Measurements from ENCODE around the gene DMRTB1. TPM values are rescaled to one million over a fixed set of nuclear protein-coding genes. Genes with fewer than 3 reads are reported as not detected.

Gene DMRTB1
- total and polyA plus RNA-seq, 4 donors, result not detected

- Histone ChIP-seq H3K9me3 (ENCODE audit: control insufficient read depth in 4 of 4, insufficient read depth in 3 of 4, low read length in 3 of 4) (peaks cover 0 to 2% (median 0%) of the 10 kb centered on the region in 4 donors), H3K36me3 (ENCODE audit: control insufficient read depth in 4 of 4, insufficient read depth in 4 of 4, low read length in 4 of 4) (no peaks in the 10 kb centered on the region), H3K4me3 (no peak overlapping the region), H3K4me1 (ENCODE audit: control insufficient read depth in 5 of 5, insufficient read depth in 5 of 5, low read length in 5 of 5) (peaks cover 0 to 8% (median 0%) of the 10 kb centered on the region in 5 donors), H3K27me3 (ENCODE audit: control insufficient read depth in 3 of 3, insufficient read depth in 3 of 3, low read length in 2 of 3) (no peaks in the 10 kb centered on the region), H3K9ac (ENCODE audit: insufficient read depth in 1 of 2, low read length in 2 of 2) (no peak overlapping the region), H3K27ac (ENCODE audit: low read depth in 1 of 2, low read length in 1 of 2) (no peak overlapping the region)
- WGBS, 2 donors, result 91 to 96% methylated on average over 8 of the region's 8 CpGs
- TF ChIP-seq, protein P1, sequence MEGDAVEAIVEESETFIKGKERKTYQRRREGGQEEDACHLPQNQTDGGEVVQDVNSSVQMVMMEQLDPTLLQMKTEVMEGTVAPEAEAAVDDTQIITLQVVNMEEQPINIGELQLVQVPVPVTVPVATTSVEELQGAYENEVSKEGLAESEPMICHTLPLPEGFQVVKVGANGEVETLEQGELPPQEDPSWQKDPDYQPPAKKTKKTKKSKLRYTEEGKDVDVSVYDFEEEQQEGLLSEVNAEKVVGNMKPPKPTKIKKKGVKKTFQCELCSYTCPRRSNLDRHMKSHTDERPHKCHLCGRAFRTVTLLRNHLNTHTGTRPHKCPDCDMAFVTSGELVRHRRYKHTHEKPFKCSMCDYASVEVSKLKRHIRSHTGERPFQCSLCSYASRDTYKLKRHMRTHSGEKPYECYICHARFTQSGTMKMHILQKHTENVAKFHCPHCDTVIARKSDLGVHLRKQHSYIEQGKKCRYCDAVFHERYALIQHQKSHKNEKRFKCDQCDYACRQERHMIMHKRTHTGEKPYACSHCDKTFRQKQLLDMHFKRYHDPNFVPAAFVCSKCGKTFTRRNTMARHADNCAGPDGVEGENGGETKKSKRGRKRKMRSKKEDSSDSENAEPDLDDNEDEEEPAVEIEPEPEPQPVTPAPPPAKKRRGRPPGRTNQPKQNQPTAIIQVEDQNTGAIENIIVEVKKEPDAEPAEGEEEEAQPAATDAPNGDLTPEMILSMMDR (IDR thresholded peaks at IDR 0.05; ENCODE audit: control extremely low read depth, extremely low read depth), result no peak
- ATAC-seq (ENCODE audit: insufficient read depth, low FRiP score), result no peak
- DNase-seq, result no peak
These were observed 36.6 kb downstream of the DMRTB1 start for GRCh38 chr1:53495633-53496345.

DNA sequence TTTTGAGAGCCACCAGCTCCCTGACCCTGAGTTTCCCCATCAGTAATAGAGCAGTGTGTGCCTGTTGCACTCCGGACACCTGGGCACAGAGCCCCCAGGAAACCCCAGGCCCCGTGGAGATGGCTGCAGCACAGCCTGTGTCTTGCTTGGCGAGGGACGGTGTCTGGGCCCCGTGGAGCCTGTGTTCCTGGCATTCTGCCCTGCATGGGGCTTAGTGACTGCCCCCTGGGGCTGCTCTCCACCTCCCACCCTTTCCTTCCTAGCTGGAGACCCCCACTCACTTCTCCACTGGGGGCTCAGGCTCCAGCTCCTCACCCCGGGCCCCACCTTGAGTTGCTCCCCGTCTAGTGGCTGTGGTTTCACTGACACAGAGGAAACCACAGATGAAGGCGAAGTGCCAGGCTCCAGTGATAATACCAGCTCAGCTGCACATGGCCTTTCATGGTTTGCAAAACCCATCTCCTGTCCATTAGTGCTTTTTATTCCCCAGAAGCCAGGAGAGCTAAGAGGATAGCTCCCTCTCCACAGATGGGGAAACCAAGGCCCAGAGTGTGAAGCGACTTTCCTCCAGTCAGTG, 39.4 kb downstream of the DMRTB1 start:
- no peak overlapping the region for H3K9ac ChIP-seq (ENCODE audit: insufficient read depth in 1 of 2, low read length in 2 of 2)
- 31 to 44% methylated on average over 9 of the region's 9 CpGs for WGBS, 2 donors
- ATAC-seq (ENCODE audit: insufficient read depth, low FRiP score), result no peak

GRCh38 chr1:53499257-53500203, 40.3 kb downstream of the DMRTB1 start:
- no peaks in the 10 kb centered on the region for H3K36me3 ChIP-seq (ENCODE audit: control insufficient read depth in 4 of 4, insufficient read depth in 4 of 4, low read length in 4 of 4)
- H3K9ac ChIP-seq (ENCODE audit: insufficient read depth in 1 of 2, low read length in 2 of 2), result no peak overlapping the region
- no peak for DNase-seq
- H3K4me3 ChIP-seq, result no peak overlapping the region
- peaks cover 0 to 7% (median 0%) of the 10 kb centered on the region in 5 donors for H3K4me1 ChIP-seq (ENCODE audit: control insufficient read depth in 5 of 5, insufficient read depth in 5 of 5, low read length in 5 of 5)
- no peak for ATAC-seq (ENCODE audit: insufficient read depth, low FRiP score)
- TF ChIP-seq, protein P1 (IDR thresholded peaks at IDR 0.05; ENCODE audit: control extremely low read depth, extremely low read depth), result no peak
- H3K27me3 ChIP-seq (ENCODE audit: control insufficient read depth in 3 of 3, insufficient read depth in 3 of 3, low read length in 2 of 3), result no peaks in the 10 kb centered on the region
- peaks cover 0 to 2% (median 0%) of the 10 kb centered on the region in 4 donors for H3K9me3 ChIP-seq (ENCODE audit: control insufficient read depth in 4 of 4, insufficient read depth in 3 of 4, low read length in 3 of 4)
- WGBS, 2 donors, result 81 to 85% methylated on average over 20 of the region's 20 CpGs
- no peak overlapping the region for H3K27ac ChIP-seq (ENCODE audit: low read depth in 1 of 2, low read length in 1 of 2)

More for the DNA sequence above, 39.4 kb downstream of the DMRTB1 start:
- no peaks in the 10 kb centered on the region for H3K27me3 ChIP-seq (ENCODE audit: control insufficient read depth in 3 of 3, insufficient read depth in 3 of 3, low read length in 2 of 3)
- TF ChIP-seq, protein P1 (IDR thresholded peaks at IDR 0.05; ENCODE audit: control extremely low read depth, extremely low read depth), result no peak
- no peak overlapping the region for H3K4me3 ChIP-seq
- no peak overlapping the region for H3K27ac ChIP-seq (ENCODE audit: low read depth in 1 of 2, low read length in 1 of 2)
- DNase-seq, result no peak
- H3K4me1 ChIP-seq (ENCODE audit: control insufficient read depth in 5 of 5, insufficient read depth in 5 of 5, low read length in 5 of 5), result peaks cover 0 to 7% (median 0%) of the 10 kb centered on the region in 5 donors
- H3K36me3 ChIP-seq (ENCODE audit: control insufficient read depth in 4 of 4, insufficient read depth in 4 of 4, low read length in 4 of 4), result no peaks in the 10 kb centered on the region
- H3K9me3 ChIP-seq (ENCODE audit: control insufficient read depth in 4 of 4, insufficient read depth in 3 of 4, low read length in 3 of 4), result peaks cover 0 to 2% (median 0%) of the 10 kb centered on the region in 4 donors
